ENCODE data around the gene ABHD8.

Gene ABHD8

GRCh38 chr19:17337675-17338432 lies 34.6 kb upstream of the ABHD8 start:
- Histone ChIP-seq H3K36me3 (ENCODE audit: control insufficient read depth, insufficient read depth, low read length) (no peaks in the 10 kb centered on the region), H3K27me3 (ENCODE audit: control insufficient read depth, insufficient read depth, low read length) (no peaks in the 10 kb centered on the region), H2AFZ (peak overlapping the region; percentile 99), H3K79me2 (no peaks in the 10 kb centered on the region), H3K4me1 (peaks cover 4% of the 10 kb centered on the region), H3K4me2 (ENCODE audit: low read length) (peak overlapping the region; percentile 100), H3K4me3 (ENCODE audit: low read depth, low read length) (peak overlapping the region; percentile 89), H3K27ac (peak overlapping the region; percentile 98), H3K9ac (no peak overlapping the region), H3K9me3 (ENCODE audit: control insufficient read depth, low read length) (no peaks in the 10 kb centered on the region)
- TF ChIP-seq, protein P1, sequence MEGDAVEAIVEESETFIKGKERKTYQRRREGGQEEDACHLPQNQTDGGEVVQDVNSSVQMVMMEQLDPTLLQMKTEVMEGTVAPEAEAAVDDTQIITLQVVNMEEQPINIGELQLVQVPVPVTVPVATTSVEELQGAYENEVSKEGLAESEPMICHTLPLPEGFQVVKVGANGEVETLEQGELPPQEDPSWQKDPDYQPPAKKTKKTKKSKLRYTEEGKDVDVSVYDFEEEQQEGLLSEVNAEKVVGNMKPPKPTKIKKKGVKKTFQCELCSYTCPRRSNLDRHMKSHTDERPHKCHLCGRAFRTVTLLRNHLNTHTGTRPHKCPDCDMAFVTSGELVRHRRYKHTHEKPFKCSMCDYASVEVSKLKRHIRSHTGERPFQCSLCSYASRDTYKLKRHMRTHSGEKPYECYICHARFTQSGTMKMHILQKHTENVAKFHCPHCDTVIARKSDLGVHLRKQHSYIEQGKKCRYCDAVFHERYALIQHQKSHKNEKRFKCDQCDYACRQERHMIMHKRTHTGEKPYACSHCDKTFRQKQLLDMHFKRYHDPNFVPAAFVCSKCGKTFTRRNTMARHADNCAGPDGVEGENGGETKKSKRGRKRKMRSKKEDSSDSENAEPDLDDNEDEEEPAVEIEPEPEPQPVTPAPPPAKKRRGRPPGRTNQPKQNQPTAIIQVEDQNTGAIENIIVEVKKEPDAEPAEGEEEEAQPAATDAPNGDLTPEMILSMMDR (IDR thresholded peaks at IDR 0.05), result no peak

- Histone ChIP-seq H3K9ac (peak within 1 kb of the TSS; percentile 59), H3K36me3 (ENCODE audit: control insufficient read depth, insufficient read depth, low read length) (no peaks in the 10 kb centered on the region), H3K4me2 (ENCODE audit: low read length) (peak within 1 kb of the TSS; percentile 100), H3K9me3 (ENCODE audit: control insufficient read depth, low read length) (no peaks in the 10 kb centered on the region), H3K27me3 (ENCODE audit: control insufficient read depth, insufficient read depth, low read length) (no peaks in the 10 kb centered on the region), H3K27ac (peak within 1 kb of the TSS; percentile 98), H3K79me2 (no peaks in the 10 kb centered on the region), H3K4me1 (peaks cover 4% of the 10 kb centered on the region), H3K4me3 (ENCODE audit: low read depth, low read length) (peak within 1 kb of the TSS; percentile 89), H2AFZ (peak within 1 kb of the TSS; percentile 99)
- TF ChIP-seq, protein P1 (IDR thresholded peaks at IDR 0.05), result no peak
These were observed 33.8 kb upstream of the ABHD8 start, which contains the start of gene GTPBP3 for GRCh38 chr19:17336872-17337674. Gene GTPBP3 (plus strand): TSS chr19:17337553. CDS start chr19:17337612, 59 bp downstream.

GRCh38 chr19:17335575-17335974 lies 32.4 kb upstream of the ABHD8 start:
- TF ChIP-seq, protein P1 (IDR thresholded peaks at IDR 0.05), result no peak
- no peaks in the 10 kb centered on the region for H3K79me2 ChIP-seq
- H3K36me3 ChIP-seq (ENCODE audit: control insufficient read depth, insufficient read depth, low read length), result no peaks in the 10 kb centered on the region
- H3K9me3 ChIP-seq (ENCODE audit: control insufficient read depth, low read length), result no peaks in the 10 kb centered on the region
- H3K27me3 ChIP-seq (ENCODE audit: control insufficient read depth, insufficient read depth, low read length), result no peaks in the 10 kb centered on the region
- peaks cover 4% of the 10 kb centered on the region for H3K4me1 ChIP-seq
- H3K27ac ChIP-seq, result no peak overlapping the region
- H3K9ac ChIP-seq, result no peak overlapping the region
- no peak overlapping the region for H2AFZ ChIP-seq
- H3K4me3 ChIP-seq (ENCODE audit: low read depth, low read length), result peak overlapping the region; percentile 27
- no peak overlapping the region for H3K4me2 ChIP-seq (ENCODE audit: low read length)

GRCh38 chr19:17334414-17335409 lies 31.5 kb upstream of the ABHD8 start, which contains the start of gene ANO8:
Gene ANO8 (minus strand): TSS chr19:17334855. CDS start chr19:17334670, 185 bp downstream.
- Histone ChIP-seq H3K4me3 (ENCODE audit: low read depth, low read length) (peak within 1 kb of the TSS; percentile 65), H3K27me3 (ENCODE audit: control insufficient read depth, insufficient read depth, low read length) (no peaks in the 10 kb centered on the region), H3K27ac (peak within 1 kb of the TSS; percentile 53), H3K9ac (peak within 1 kb of the TSS; percentile 78), H3K79me2 (no peaks in the 10 kb centered on the region), H3K4me1 (peaks cover 4% of the 10 kb centered on the region), H2AFZ (peak within 1 kb of the TSS; percentile 97), H3K4me2 (ENCODE audit: low read length) (peak within 1 kb of the TSS; percentile 75), H3K9me3 (ENCODE audit: control insufficient read depth, low read length) (no peaks in the 10 kb centered on the region), H3K36me3 (ENCODE audit: control insufficient read depth, insufficient read depth, low read length) (no peaks in the 10 kb centered on the region)
- TF ChIP-seq, protein P1 (IDR thresholded peaks at IDR 0.05), result no peak

Measured in parathyroid adenoma (tissue), 2 donors.